ENCODE results near the gene RPS17.
"Not testable (repeated sequence)": the region's sequence is repeated elsewhere in the genome, so short reads cannot be mapped to it uniquely, and the experiment has no call there.

The RPS17 gene

GRCh38 chr15:82507693-82508092, 32.6 kb downstream of the RPS17 start:
- DNase-seq (ENCODE audit: low read depth in 2 of 2): not testable (repeated sequence)

GRCh38 chr15:82507087-82507486, 33.2 kb downstream of the RPS17 start:
- DNase-seq (ENCODE audit: low read depth in 2 of 2): not testable (repeated sequence)

- DNase-seq (ENCODE audit: low read depth in 2 of 2): not testable (repeated sequence)
Measured at GRCh38 chr15:82505842-82506241, 34.4 kb downstream of the RPS17 start.

GRCh38 chr15:82504074-82504473, 36.2 kb downstream of the RPS17 start:
- not testable (repeated sequence) for DNase-seq (ENCODE audit: low read depth in 2 of 2)

- DNase-seq (ENCODE audit: low read depth in 2 of 2): not testable (repeated sequence)
Measured at GRCh38 chr15:82502700-82503339, 37.4 kb downstream of the RPS17 start.

- DNase-seq (ENCODE audit: low read depth in 2 of 2): not testable (repeated sequence)
Measured at GRCh38 chr15:82500772-82501171, 39.5 kb downstream of the RPS17 start.

GRCh38 chr15:82497978-82498377, 42.3 kb downstream of the RPS17 start:
- not testable (repeated sequence) for DNase-seq (ENCODE audit: low read depth in 2 of 2)

- DNase-seq (ENCODE audit: low read depth in 2 of 2): not testable (repeated sequence)
Measured at GRCh38 chr15:82488250-82488649, 52.0 kb downstream of the RPS17 start.

- not testable (repeated sequence) for DNase-seq (ENCODE audit: low read depth in 2 of 2)
Measured at GRCh38 chr15:82487045-82487444, 53.2 kb downstream of the RPS17 start.
